KMS-11 (cell line): ENCODE measurements around the gene TOMM70.
"Not testable (repeated sequence)": the region's sequence is repeated elsewhere in the genome, so short reads cannot be mapped to it uniquely, and the experiment has no call there.

ENCODE experiments used
- H2AFZ ChIP-seq: fragments of 200-600 bp; sonication (generic); 2 replicates; pipeline ENCODE4 v1.6.1; 2016; ENCODE audit warnings: antibody characterized with exemption, mixed run types, low read depth
- H3K27ac ChIP-seq: fragments of 200-600 bp; sonication (generic); 2 replicates; pipeline ENCODE4 v1.6.1; 2016; ENCODE audit warnings: mild to moderate bottlenecking, mixed run types
- H3K27me3 ChIP-seq: fragments of 200-600 bp; sonication (generic); 2 replicates; pipeline ENCODE4 v1.6.1; 2017; ENCODE audit warnings: mild to moderate bottlenecking, low read depth, mixed run types, moderate library complexity; ENCODE audit not compliant: insufficient read depth
- H3K36me3 ChIP-seq: fragments of 200-600 bp; sonication (generic); 2 replicates; pipeline ENCODE4 v1.6.1; 2017; ENCODE audit warnings: mild to moderate bottlenecking, mixed run types; ENCODE audit not compliant: insufficient read depth
- H3K4me1 ChIP-seq: fragments of 200-600 bp; sonication (generic); 2 replicates; pipeline ENCODE4 v1.6.1; 2016; ENCODE audit warnings: mild to moderate bottlenecking, low read depth, mixed run types; ENCODE audit not compliant: poor library complexity, severe bottlenecking
- H3K4me2 ChIP-seq: fragments of 200-600 bp; sonication (generic); 2 replicates; pipeline ENCODE4 v1.7.0; 2016; ENCODE audit warnings: mild to moderate bottlenecking, mixed run types
- H3K4me3 ChIP-seq: fragments of 200-600 bp; sonication (generic); IDR thresholded peaks from 2 replicates; pipeline ENCODE4 v1.6.1; 2017; ENCODE audit warnings: low read depth, low read length, mixed read lengths; ENCODE audit not compliant: insufficient read depth
- H3K79me2 ChIP-seq: fragments of 200-600 bp; sonication (generic); 2 replicates; pipeline ENCODE4 v1.6.1; 2016; ENCODE audit warnings: low read depth, mixed run types; ENCODE audit not compliant: insufficient read depth
- H3K9ac ChIP-seq: fragments of 200-600 bp; sonication (generic); 2 replicates; pipeline ENCODE4 v1.6.1; 2016; ENCODE audit warnings: mild to moderate bottlenecking, mixed run types
- H4K20me1 ChIP-seq: fragments of 200-600 bp; sonication (generic); 2 replicates; pipeline ENCODE4 v1.6.1; 2016; ENCODE audit warnings: mild to moderate bottlenecking, mixed run types; ENCODE audit not compliant: insufficient read depth
- TF ChIP-seq, protein P1 (sequence below): fragments of 200-600 bp; sonication (generic); conservative IDR thresholded peaks from 2 replicates; pipeline ENCODE4 v1.6.1; 2017; ENCODE audit warnings: low read depth, mild to moderate bottlenecking, antibody characterized with exemption, low read length, moderate library complexity, mixed read lengths

The TOMM70 gene

DNA sequence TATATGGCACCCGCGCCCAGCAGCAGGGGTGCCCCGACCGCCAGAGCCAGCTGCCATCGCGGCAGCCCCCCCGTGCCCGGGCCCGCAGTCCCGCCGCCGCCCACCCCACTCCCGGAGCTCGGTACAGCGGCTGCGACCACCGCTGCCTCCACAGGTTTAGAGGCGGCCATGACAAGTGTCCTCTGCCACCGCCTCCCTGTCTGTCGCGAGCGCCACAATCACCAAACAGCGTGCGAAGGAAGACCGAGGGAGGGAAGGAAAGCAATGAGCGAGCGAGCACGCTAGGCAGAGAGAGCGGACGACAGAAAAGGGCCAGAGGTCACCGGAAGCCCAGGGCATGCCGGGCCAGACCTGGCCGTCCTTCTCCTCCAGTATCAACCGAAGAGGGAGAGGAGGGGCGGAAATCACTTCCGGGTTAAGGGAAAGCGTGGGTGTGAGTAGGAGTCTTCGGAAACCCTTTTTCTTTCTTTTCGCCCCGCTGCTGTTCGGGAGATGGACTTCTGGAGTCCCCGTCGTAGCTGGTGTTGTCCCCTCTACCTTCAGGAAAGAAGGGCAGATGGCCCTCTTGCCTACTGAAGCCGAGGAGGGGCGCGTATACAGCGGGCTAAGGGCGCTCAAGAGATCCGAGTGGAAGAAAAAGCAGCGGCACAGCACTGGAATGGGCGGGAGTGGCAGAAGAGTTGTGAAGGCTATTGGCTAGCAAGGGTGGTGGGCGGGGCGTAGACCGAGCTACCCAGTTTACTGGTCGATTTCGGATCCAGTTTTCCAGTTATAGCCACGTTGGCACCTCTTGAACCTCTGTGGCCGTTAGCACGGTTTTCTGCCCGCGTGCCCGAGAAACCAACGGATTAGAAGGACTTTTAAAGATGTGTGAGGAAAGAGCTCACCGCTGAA lies at the start of gene TOMM70, which contains the start of gene LNP1:
Gene TOMM70 (minus strand): TSS at position 310 of the 894 bp plus-strand sequence. CDS start 140 bp downstream, at position 170.
Gene LNP1 (plus strand): TSS at position 760 of the 894 bp plus-strand sequence. CDS start 28,191 bp downstream, outside the sequence.
- H3K4me2 ChIP-seq, result peak within 1 kb of the TSS; percentile 84
- H3K9ac ChIP-seq, result peak within 1 kb of the TSS; percentile 84
- H3K79me2 ChIP-seq, result peaks cover 63% of the 10 kb centered on the region
- TF ChIP-seq, protein P1, sequence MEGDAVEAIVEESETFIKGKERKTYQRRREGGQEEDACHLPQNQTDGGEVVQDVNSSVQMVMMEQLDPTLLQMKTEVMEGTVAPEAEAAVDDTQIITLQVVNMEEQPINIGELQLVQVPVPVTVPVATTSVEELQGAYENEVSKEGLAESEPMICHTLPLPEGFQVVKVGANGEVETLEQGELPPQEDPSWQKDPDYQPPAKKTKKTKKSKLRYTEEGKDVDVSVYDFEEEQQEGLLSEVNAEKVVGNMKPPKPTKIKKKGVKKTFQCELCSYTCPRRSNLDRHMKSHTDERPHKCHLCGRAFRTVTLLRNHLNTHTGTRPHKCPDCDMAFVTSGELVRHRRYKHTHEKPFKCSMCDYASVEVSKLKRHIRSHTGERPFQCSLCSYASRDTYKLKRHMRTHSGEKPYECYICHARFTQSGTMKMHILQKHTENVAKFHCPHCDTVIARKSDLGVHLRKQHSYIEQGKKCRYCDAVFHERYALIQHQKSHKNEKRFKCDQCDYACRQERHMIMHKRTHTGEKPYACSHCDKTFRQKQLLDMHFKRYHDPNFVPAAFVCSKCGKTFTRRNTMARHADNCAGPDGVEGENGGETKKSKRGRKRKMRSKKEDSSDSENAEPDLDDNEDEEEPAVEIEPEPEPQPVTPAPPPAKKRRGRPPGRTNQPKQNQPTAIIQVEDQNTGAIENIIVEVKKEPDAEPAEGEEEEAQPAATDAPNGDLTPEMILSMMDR, result no peak
- no peaks in the 10 kb centered on the region for H3K36me3 ChIP-seq
- H2AFZ ChIP-seq, result peak within 1 kb of the TSS; percentile 80
- H4K20me1 ChIP-seq, result peaks cover 11% of the 10 kb centered on the region
- H3K27me3 ChIP-seq, result no peaks in the 10 kb centered on the region
- H3K27ac ChIP-seq, result peak within 1 kb of the TSS; percentile 92
- H3K4me1 ChIP-seq, result peaks cover 56% of the 10 kb centered on the region
- H3K4me3 ChIP-seq, result peak within 1 kb of the TSS; percentile 19

DNA sequence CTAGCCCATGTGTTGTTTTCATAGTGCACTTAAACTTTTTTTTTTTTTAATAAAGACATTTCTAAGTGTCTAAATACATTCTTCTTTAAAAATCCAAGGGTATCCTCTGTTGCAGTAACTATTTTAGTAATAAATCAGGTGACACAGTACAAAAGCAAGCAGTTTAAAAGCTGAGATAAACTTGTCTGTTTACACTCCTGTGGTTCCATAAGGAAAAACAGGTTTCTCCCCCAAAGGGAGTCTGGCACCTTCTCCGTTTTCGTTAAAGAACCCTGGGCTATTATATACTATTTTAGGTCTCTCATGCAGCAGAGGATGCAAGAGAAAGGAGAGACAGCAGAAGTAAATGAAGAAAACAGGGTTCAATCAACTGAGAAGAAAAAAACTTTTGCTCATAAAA lies 48.3 kb upstream of the TOMM70 start:
- TF ChIP-seq, protein P1, result no peak
- no peaks in the 10 kb centered on the region for H3K79me2 ChIP-seq
- no peaks in the 10 kb centered on the region for H3K36me3 ChIP-seq
- H3K27ac ChIP-seq, result no peak overlapping the region
- H3K4me3 ChIP-seq, result no peak overlapping the region
- no peak overlapping the region for H3K9ac ChIP-seq
- no peaks in the 10 kb centered on the region for H4K20me1 ChIP-seq
- H3K4me1 ChIP-seq, result no peaks in the 10 kb centered on the region
- no peak overlapping the region for H3K4me2 ChIP-seq
- H2AFZ ChIP-seq, result no peak overlapping the region
- no peaks in the 10 kb centered on the region for H3K27me3 ChIP-seq

DNA sequence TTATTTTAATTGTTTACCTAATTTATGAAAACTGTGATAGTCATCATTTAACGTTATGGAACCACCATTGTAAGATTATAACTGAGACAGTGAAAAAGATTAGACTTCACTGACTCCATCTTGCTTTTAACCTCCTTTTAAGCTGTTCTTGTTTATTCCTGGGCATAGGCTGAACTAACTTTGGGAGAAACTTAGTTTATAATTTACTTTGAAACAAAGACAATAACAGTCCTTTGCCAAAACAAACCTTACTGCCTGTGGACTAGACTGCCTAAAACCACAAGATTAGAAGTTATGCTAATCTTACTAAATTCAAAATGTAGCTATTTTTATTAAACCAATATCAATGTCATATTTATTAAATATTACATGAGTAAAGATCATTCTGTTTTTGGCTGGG lies 47.2 kb upstream of the TOMM70 start:
- Histone ChIP-seq H3K36me3 (no peaks in the 10 kb centered on the region), H3K4me3 (no peak overlapping the region), H2AFZ (no peak overlapping the region), H3K4me1 (no peaks in the 10 kb centered on the region), H3K27ac (no peak overlapping the region), H3K79me2 (no peaks in the 10 kb centered on the region), H3K27me3 (no peaks in the 10 kb centered on the region), H4K20me1 (no peaks in the 10 kb centered on the region), H3K4me2 (no peak overlapping the region), H3K9ac (no peak overlapping the region)
- TF ChIP-seq, protein P1, result no peak

DNA sequence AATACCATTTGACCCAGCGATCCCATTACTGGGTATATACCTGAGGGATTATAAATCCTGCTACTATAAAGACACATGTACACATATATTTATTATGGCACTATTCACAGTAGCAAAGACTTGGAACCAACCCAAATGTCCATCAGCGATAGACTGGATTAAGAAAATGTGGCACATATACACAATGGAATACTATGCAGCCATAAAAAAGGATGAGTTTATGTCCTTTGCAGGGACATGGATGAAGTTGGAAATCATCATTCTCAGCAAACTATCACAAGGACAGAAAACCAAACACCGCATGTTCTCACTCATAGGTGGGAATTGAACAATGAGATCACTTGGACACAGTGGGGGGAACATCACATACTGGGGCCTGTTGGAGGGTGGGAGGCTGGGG lies 46.2 kb upstream of the TOMM70 start:
- not testable (repeated sequence) for H4K20me1 ChIP-seq, H3K4me2 ChIP-seq, H3K27ac ChIP-seq, H3K79me2 ChIP-seq, H3K4me1 ChIP-seq, H3K9ac ChIP-seq, H3K4me3 ChIP-seq, H2AFZ ChIP-seq, H3K27me3 ChIP-seq, H3K36me3 ChIP-seq

DNA sequence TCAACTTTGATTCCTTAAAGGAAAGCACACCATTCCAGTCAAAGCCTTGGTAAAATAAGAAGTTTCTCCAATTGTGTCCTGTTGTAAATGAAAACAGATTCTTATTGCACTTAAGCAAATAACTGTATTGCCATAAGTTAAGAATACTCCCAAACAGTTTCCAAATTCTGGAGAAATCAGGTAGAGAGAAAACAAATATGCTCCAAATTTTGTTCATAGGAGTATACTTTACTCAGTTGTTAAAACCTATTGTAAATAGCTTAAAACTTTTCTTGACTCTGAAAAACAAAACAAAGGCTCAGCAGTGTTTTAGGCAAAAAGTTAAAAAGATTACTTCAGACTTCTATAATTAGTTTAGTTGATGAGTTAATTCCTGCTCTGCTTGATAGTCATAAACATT lies 42.8 kb upstream of the TOMM70 start:
- Histone ChIP-seq H3K4me1 (no peaks in the 10 kb centered on the region), H3K4me3 (no peak overlapping the region), H3K36me3 (no peaks in the 10 kb centered on the region), H2AFZ (no peak overlapping the region), H4K20me1 (no peaks in the 10 kb centered on the region), H3K27me3 (no peaks in the 10 kb centered on the region), H3K79me2 (no peaks in the 10 kb centered on the region), H3K27ac (no peak overlapping the region), H3K9ac (no peak overlapping the region), H3K4me2 (no peak overlapping the region)
- TF ChIP-seq, protein P1, result no peak
